Heart left ventricle (tissue), 13 donors: ENCODE data around the gene TUT7.

Experiments
- POLR2A ChIP-seq, 2 donors: fragments of 450-650 bp; IDR thresholded peaks; one replicate each; pipeline ENCODE4 v1.6.1; 2017; ENCODE audit warnings: antibody characterized with exemption in 2 of 2, mild to moderate bottlenecking in 2 of 2, moderate library complexity in 2 of 2
- TF ChIP-seq, protein P1 (sequence below), 12 donors: fragments of 200-600 bp; sonication (generic) in 4 of 12; IDR thresholded peaks; one replicate each; pipeline versions ENCODE4 v1.5.0 to v1.8.0; 2018 to 2022; ENCODE audit warnings: antibody characterized with exemption in 12 of 12, mild to moderate bottlenecking in 5 of 12
- donor health status: ischemic (EF 13 %, LVEDD 7.1; RV severe dilation, severe dysfunction).
- donor health status: DM: no; HTN: yes; CAD: no.
- donor health status: DM: no; HTN: no; CAD: no.
- donor health status: ischemic (EF 25% LVEDD 6.9; RV normal size, moderate dysfunction).
- donor health status: ischemic (EF 25% LVEDD 5.7; RV mildly dilated, moderate dysfunction).
- donor health status: ischemic (EF 35%, LVEDD 5.7; RV mildly dilated, moderate dysfunction).
- donor health status: nonischemic (EF 11% LVEDD 7.7; RV severe dilation, severe dysfunction).
- donor health status: DM: yes; HTN: yes; CAD: no.
- donor health status: PGD.
- donor health status: ischemic (EF 29% LVEDD 5.4; RV normal size, mild dysfunction).
- donor health status: nonischemic (EF 23%, LVEDD 6.1; RV moderate dilation, normal function).

DNA sequence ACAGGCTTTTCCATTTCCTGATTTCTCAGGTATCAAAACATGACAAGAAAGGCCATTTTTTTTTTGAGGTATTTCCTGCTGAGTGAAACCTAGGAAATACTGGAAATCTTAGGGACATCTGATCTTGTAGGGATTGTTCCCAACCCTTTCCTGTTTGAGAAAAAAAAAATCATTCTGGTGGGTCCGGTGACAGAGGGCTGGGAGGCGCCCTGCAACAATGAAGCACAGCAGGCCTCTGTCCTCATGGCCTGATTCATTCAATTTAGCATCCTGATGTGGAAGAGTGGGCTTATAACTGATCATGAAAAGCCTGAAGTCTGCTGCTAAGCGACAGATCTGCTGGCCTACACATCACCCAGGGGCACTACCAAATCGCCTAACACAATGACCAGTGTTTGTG, 91.7 kb downstream of the TUT7 start:
- no peak for TF ChIP-seq POLR2A (IDR thresholded peaks at IDR 0.05)
- TF ChIP-seq, protein P1, sequence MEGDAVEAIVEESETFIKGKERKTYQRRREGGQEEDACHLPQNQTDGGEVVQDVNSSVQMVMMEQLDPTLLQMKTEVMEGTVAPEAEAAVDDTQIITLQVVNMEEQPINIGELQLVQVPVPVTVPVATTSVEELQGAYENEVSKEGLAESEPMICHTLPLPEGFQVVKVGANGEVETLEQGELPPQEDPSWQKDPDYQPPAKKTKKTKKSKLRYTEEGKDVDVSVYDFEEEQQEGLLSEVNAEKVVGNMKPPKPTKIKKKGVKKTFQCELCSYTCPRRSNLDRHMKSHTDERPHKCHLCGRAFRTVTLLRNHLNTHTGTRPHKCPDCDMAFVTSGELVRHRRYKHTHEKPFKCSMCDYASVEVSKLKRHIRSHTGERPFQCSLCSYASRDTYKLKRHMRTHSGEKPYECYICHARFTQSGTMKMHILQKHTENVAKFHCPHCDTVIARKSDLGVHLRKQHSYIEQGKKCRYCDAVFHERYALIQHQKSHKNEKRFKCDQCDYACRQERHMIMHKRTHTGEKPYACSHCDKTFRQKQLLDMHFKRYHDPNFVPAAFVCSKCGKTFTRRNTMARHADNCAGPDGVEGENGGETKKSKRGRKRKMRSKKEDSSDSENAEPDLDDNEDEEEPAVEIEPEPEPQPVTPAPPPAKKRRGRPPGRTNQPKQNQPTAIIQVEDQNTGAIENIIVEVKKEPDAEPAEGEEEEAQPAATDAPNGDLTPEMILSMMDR (IDR thresholded peaks at IDR 0.05), result no peak
